ENCODE data around the gene RAB40C.

- no peak for TF ChIP-seq ELF4 (IDR thresholded peaks at IDR 0.05)
- TF ChIP-seq LEF1 (IDR thresholded peaks at IDR 0.05; ENCODE audit: borderline replicate concordance): no peak
- no peak for TF ChIP-seq ARNT (IDR thresholded peaks at IDR 0.05)
- TF ChIP-seq HDGF (IDR thresholded peaks at IDR 0.05; ENCODE audit: borderline replicate concordance): no peak
- TF ChIP-seq BHLHE40 (IDR thresholded peaks at IDR 0.05; ENCODE audit: borderline replicate concordance): no peak
- TF ChIP-seq SUZ12 (IDR thresholded peaks at IDR 0.05): no peak
- no peak for TF ChIP-seq FOXA1 (IDR thresholded peaks at IDR 0.05)
- no peak for TF ChIP-seq L3MBTL2 (conservative IDR thresholded peaks at IDR 0.05)
- no peak for TF ChIP-seq SP1 (IDR thresholded peaks at IDR 0.05)
- TF ChIP-seq TARDBP (IDR thresholded peaks at IDR 0.05): no peak
Measured at GRCh38 chr16:591892-592517, 2.1 kb downstream of the RAB40C start.
